ENCODE measurements around the gene OSBP2.

GRCh38 chr22:30903876-30904460 is 209.3 kb downstream of the OSBP2 start:
- no peak for TF ChIP-seq CTCF (IDR thresholded peaks at IDR 0.05)
- no peak for TF ChIP-seq POLR2A (IDR thresholded peaks at IDR 0.05)
